Left lung (tissue), 10 donors: Measurements from ENCODE around the gene NSMCE4A. TPM values are rescaled to one million over a fixed set of nuclear protein-coding genes. Genes with fewer than 3 reads are reported as not detected.

ENCODE experiments used
- ATAC-seq: fragments of 200-7000 bp; cut with Tn5 transposase; one replicate; pipeline ENCODE4 v1.9.1; 2020; ENCODE audit warnings: moderate library complexity
- DNase-seq, 4 donors: peaks; one replicate each; pipeline ENCODE4 v3.0.0-alpha.2; 2013 to 2020
- H3K27ac ChIP-seq, 2 donors: fragments of 200-600 bp; sonication (generic) in 1 of 2; one replicate each; pipeline versions ENCODE4 v1.5.0 to v1.8.0; 2020 to 2021
- H3K27me3 ChIP-seq, 2 donors: fragments of 200-600 bp; sonication (generic) in 1 of 2; one replicate each; pipeline versions ENCODE4 v1.5.0 to v1.8.0; 2020 to 2021
- H3K36me3 ChIP-seq, 2 donors: fragments of 200-600 bp; sonication (generic) in 1 of 2; one replicate each; pipeline versions ENCODE4 v1.5.0 to v1.8.0; 2020 to 2021
- H3K4me1 ChIP-seq, 2 donors: fragments of 200-600 bp; one replicate each; pipeline ENCODE4 v1.8.0; 2021
- H3K4me3 ChIP-seq, 2 donors: fragments of 200-600 bp; sonication (generic) in 1 of 2; one replicate each; pipeline versions ENCODE4 v1.5.0 to v1.8.0; 2020 to 2021; ENCODE audit warnings: mild to moderate bottlenecking in 1 of 2
- H3K9me3 ChIP-seq, 2 donors: fragments of 200-600 bp; sonication (generic) in 1 of 2; one replicate each; pipeline versions ENCODE4 v1.5.0 to v1.8.0; 2020 to 2021
- CTCF ChIP-seq, 2 donors: fragments of 200-600 bp; sonication (generic) in 1 of 2; IDR thresholded peaks; one replicate each; pipeline versions ENCODE4 v1.5.0 to v1.8.0; 2021; ENCODE audit warnings: antibody characterized with exemption in 2 of 2
- intact Hi-C, 2 donors: fragments of 100-400 bp; cut with DNase I; formaldehyde crosslinking; loops; one replicate each; pipeline versions ENCODE4 v1.11.2 to v1.14.2; 2022
- polyA plus RNA-seq, 6 donors: library from polyadenylated mRNA; unstranded; fragments of 120-200 nt; gene quantifications; one replicate each; pipeline ENCODE4 v1.2.1, GENCODE V29; 2013; ENCODE audit not compliant: insufficient read length in 6 of 6
- total RNA-seq, 2 donors: library from RNA; stranded (reverse); fragmentation: NEBNext Ultra II Directional; extraction: Animal tissue kit (Norgen Biotek cat#: 25700); gene quantifications; one replicate each; pipeline ENCODE4 v1.2.1, GENCODE V29; 2021
- donor health status: DM: no; HTN: yes; CAD: no.
- donor health status: DM: no; HTN: no; CAD: no.

Gene NSMCE4A
- total and polyA plus RNA-seq, 8 donors = 26.2 to 112 (median 99.1) TPM

- Histone ChIP-seq H3K27ac (no peak overlapping the region), H3K36me3 (no peaks in the 10 kb centered on the region), H3K4me3 (no peak overlapping the region), H3K9me3 (peaks cover 0 to 1% of the 10 kb centered on the region in 2 donors), H3K4me1 (no peaks in the 10 kb centered on the region), H3K27me3 (no peaks in the 10 kb centered on the region)
- no peak for TF ChIP-seq CTCF (IDR thresholded peaks at IDR 0.05)
- DNase-seq (no peak), ATAC-seq (no peak)
- intact Hi-C loops = no loop called here
These were observed 15.1 kb upstream of the NSMCE4A start for GRCh38 chr10:121990015-121990677.

- H3K27ac ChIP-seq = peak within 1 kb of the TSS; percentile 25 to 42
- TF ChIP-seq CTCF (IDR thresholded peaks at IDR 0.05) = no peak
- ATAC-seq (peak; percentile 83), DNase-seq (peak in 1 of 4 donors; percentile 52)
- H3K4me1 ChIP-seq = no peaks in the 10 kb centered on the region
- no peaks in the 10 kb centered on the region for H3K36me3 ChIP-seq
- H3K27me3 ChIP-seq = no peaks in the 10 kb centered on the region
- peaks cover 0 to 15% of the 10 kb centered on the region in 2 donors for H3K9me3 ChIP-seq
- H3K4me3 ChIP-seq = no peak within 1 kb of the TSS
- intact Hi-C loops = no loop called here
These were observed 13.6 kb upstream of the NSMCE4A start, which contains the start of gene TACC2 for GRCh38 chr10:121988361-121989324. TACC2 (plus strand) TSS chr10:121989163; CDS start chr10:122021982, 32,819 bp downstream.

- no peak for TF ChIP-seq CTCF (IDR thresholded peaks at IDR 0.05)
- Histone ChIP-seq H3K4me3 (no peak overlapping the region), H3K27me3 (no peaks in the 10 kb centered on the region), H3K36me3 (no peaks in the 10 kb centered on the region), H3K27ac (no peak overlapping the region), H3K4me1 (no peaks in the 10 kb centered on the region), H3K9me3 (peaks cover 0 to 15% of the 10 kb centered on the region in 2 donors)
- intact Hi-C loops = no loop called here
- DNase-seq = no peak
- ATAC-seq = no peak
These were observed 9.4 kb upstream of the NSMCE4A start for GRCh38 chr10:121984463-121984862.

GRCh38 chr10:121983852-121984251, 8.8 kb upstream of the NSMCE4A start:
- Histone ChIP-seq H3K9me3 (peaks cover 0 to 15% of the 10 kb centered on the region in 2 donors), H3K36me3 (no peaks in the 10 kb centered on the region), H3K27me3 (no peaks in the 10 kb centered on the region), H3K27ac (no peak overlapping the region), H3K4me3 (no peak overlapping the region), H3K4me1 (no peaks in the 10 kb centered on the region)
- no peak for TF ChIP-seq CTCF (IDR thresholded peaks at IDR 0.05)
- ATAC-seq (no peak), DNase-seq (no peak)
- intact Hi-C loops = no loop called here

- Histone ChIP-seq H3K27ac (no peak overlapping the region), H3K27me3 (no peaks in the 10 kb centered on the region), H3K4me1 (no peaks in the 10 kb centered on the region), H3K36me3 (no peaks in the 10 kb centered on the region), H3K9me3 (peaks cover 0 to 15% of the 10 kb centered on the region in 2 donors), H3K4me3 (no peak overlapping the region)
- DNase-seq = no peak
- intact Hi-C loops = no loop called here
- ATAC-seq = no peak
- TF ChIP-seq CTCF (IDR thresholded peaks at IDR 0.05) = no peak
These were observed 6.3 kb upstream of the NSMCE4A start for GRCh38 chr10:121981346-121981745.
